HG02943 (cell line): Measurements from ENCODE around the gene IL13.
"Not testable (repeated sequence)": the region's sequence is repeated elsewhere in the genome, so short reads cannot be mapped to it uniquely, and the experiment has no call there.

Experiments
- ATAC-seq: cut with Tn5 transposase; IDR thresholded peaks from one replicate; pipeline ENCODE4 v1.9.1; 2021; ENCODE audit warnings: mild to moderate bottlenecking, low read depth, moderate library complexity; ENCODE audit not compliant: unreplicated experiment

Gene IL13

GRCh38 chr5:132687995-132688394, 30.0 kb downstream of the IL13 start:
- no peak for ATAC-seq

DNA sequence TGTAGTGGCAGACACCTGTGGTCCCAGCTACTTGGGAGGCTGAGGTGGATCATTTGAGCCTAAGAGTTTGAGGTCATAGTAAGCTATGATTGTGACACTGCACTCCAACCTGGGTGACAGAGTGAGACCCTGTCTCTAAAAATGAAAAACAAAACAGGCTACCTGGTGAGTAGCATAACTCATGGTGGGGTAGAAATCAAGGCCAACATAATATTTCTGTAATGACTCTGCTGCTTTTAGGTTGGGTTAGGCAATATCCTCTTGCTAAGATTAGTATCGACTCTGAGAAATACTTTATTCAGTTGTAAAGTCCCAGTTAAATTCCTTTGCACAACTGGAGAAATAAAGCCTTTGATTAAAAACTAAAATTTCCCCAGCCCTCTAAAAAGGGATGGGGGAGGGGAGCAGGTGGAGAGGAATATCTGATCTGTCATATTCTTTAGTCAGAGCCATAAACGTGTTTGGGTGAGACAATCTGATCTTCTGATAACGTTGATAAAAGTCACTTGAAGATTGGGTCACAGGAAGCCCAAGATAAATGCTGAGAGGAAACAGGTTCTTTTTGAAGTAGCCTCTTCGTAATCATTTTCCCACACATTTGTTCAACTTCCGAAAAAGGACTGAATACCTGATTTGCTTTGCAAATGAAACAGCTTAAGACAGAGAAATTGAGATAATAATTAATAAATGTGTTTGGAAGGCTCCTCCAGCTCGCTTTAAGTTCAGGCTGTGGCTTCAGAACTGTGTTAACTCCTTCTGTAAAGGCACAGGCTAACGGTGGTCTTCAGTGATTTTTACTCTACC, 30.8 kb downstream of the IL13 start:
- peak; percentile 53 for ATAC-seq

- ATAC-seq: no peak
These were observed 31.5 kb downstream of the IL13 start for GRCh38 chr5:132689513-132689912.

DNA sequence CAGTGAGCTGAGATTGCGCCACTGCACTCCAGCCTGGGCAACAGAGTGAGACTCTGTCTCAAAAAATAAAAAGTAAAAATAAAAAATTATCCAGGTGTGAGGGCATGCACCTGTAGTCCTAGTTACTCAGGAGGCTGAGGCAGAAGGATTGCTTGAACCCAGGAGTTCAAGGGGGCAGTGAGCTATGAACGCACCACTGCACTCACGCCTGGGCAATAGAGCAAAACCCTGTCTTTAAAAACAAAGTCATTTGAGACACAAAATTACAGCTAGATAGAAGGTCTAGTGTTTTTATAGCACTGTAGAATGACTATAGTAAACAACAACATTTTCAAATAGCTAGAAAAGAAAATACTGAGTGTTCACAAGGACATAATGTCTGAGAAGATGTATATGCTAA, 32.2 kb downstream of the IL13 start:
- ATAC-seq: no peak

GRCh38 chr5:132691755-132692631, 34.0 kb downstream of the IL13 start:
- ATAC-seq: not testable (repeated sequence)

- ATAC-seq: no peak
These were observed 34.6 kb downstream of the IL13 start for GRCh38 chr5:132692632-132692967.

DNA sequence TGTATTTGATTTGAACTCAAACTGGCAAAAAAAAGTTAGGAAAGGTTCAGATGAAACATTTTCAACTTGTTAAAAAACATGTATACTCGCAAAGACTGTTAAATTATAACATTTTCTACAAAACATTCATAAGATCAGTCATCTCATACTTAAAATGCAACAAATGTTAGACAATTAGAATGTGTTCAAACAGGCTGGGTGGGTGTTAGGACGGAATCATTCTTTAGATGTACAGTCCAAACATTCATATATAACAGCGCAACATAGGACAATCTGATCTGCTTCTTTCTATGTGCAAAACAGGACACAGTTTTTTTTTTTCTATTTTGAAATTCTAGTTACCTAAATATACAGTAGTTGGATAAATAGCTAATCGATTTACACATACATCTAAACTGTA, 38.0 kb downstream of the IL13 start:
- ATAC-seq: no peak

- no peak for ATAC-seq
These were observed 46.9 kb downstream of the IL13 start for GRCh38 chr5:132704875-132705274.

GRCh38 chr5:132708645-132709044, 50.7 kb downstream of the IL13 start:
- ATAC-seq: no peak
